Inflammatory macrophage treated with lipopolysaccharide for 4 hours (primary cell): Measurements from ENCODE around the gene CLDN4.
"Not testable (repeated sequence)": the region's sequence is repeated elsewhere in the genome, so short reads cannot be mapped to it uniquely, and the experiment has no call there.

ENCODE experiments used
- DNase-seq: peaks from one replicate; pipeline ENCODE4 v3.0.0-alpha.2; 2020

Gene CLDN4

GRCh38 chr7:73823873-73824592 lies 6.8 kb upstream of the CLDN4 start:
- no peak for DNase-seq

GRCh38 chr7:73824986-73825385 lies 5.8 kb upstream of the CLDN4 start:
- no peak for DNase-seq

- DNase-seq = no peak
These were observed 3.2 kb upstream of the CLDN4 start for GRCh38 chr7:73827567-73828106.

- peak; percentile 56 for DNase-seq
These were observed 2.5 kb upstream of the CLDN4 start for GRCh38 chr7:73828107-73828803.

- no peak for DNase-seq
These were observed 1.8 kb upstream of the CLDN4 start for GRCh38 chr7:73828972-73829371.

- no peak for DNase-seq
These were observed 1.3 kb upstream of the CLDN4 start for GRCh38 chr7:73829505-73829904.

- no peak for DNase-seq
These were observed 695 bp upstream of the CLDN4 start for GRCh38 chr7:73829921-73830680.

DNA sequence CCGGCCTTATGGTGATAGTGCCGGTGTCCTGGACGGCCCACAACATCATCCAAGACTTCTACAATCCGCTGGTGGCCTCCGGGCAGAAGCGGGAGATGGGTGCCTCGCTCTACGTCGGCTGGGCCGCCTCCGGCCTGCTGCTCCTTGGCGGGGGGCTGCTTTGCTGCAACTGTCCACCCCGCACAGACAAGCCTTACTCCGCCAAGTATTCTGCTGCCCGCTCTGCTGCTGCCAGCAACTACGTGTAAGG lies 713 bp downstream of the CLDN4 start:
- no peak for DNase-seq

DNA sequence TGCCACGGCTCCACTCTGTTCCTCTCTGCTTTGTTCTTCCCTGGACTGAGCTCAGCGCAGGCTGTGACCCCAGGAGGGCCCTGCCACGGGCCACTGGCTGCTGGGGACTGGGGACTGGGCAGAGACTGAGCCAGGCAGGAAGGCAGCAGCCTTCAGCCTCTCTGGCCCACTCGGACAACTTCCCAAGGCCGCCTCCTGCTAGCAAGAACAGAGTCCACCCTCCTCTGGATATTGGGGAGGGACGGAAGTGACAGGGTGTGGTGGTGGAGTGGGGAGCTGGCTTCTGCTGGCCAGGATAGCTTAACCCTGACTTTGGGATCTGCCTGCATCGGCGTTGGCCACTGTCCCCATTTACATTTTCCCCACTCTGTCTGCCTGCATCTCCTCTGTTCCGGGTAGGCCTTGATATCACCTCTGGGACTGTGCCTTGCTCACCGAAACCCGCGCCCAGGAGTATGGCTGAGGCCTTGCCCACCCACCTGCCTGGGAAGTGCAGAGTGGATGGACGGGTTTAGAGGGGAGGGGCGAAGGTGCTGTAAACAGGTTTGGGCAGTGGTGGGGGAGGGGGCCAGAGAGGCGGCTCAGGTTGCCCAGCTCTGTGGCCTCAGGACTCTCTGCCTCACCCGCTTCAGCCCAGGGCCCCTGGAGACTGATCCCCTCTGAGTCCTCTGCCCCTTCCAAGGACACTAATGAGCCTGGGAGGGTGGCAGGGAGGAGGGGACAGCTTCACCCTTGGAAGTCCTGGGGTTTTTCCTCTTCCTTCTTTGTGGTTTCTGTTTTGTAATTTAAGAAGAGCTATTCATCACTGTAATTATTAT lies 1.2 kb downstream of the CLDN4 start:
- DNase-seq = peak; percentile 51

GRCh38 chr7:73832806-73833205 lies 2.0 kb downstream of the CLDN4 start:
- DNase-seq = no peak

GRCh38 chr7:73833251-73833919 lies 2.6 kb downstream of the CLDN4 start:
- no peak for DNase-seq

GRCh38 chr7:73834626-73835191 lies 3.9 kb downstream of the CLDN4 start:
- no peak for DNase-seq

- not testable (repeated sequence) for DNase-seq
These were observed 6.4 kb downstream of the CLDN4 start for GRCh38 chr7:73837167-73837566.

- no peak for DNase-seq
These were observed 7.8 kb downstream of the CLDN4 start for GRCh38 chr7:73838642-73839041.

- no peak for DNase-seq
These were observed 8.5 kb downstream of the CLDN4 start for GRCh38 chr7:73839290-73839689.

GRCh38 chr7:73839743-73840714 lies 9.2 kb downstream of the CLDN4 start:
- DNase-seq = no peak

- DNase-seq = no peak
These were observed 10.1 kb downstream of the CLDN4 start for GRCh38 chr7:73840715-73841379.

DNA sequence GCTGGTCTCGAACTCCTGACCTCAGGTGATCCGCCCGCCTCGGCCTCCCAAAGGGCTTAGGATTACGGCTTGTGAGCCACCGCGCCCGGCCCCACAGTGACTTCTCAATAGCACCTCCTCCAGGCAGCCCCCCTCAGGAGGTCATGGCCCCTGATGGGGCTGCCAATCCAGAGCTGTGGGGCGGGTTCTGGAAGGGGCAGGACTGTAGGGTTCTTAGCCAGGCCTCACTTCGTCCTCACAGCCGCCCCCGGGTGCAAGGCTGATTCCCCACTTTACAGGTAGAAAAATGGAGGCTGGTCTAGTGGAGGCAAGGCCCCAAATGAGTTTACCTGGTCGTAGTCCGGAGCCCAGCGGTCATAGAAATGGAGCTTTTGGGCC lies 10.9 kb downstream of the CLDN4 start:
- DNase-seq = no peak

- DNase-seq = peak; percentile 93
These were observed 11.5 kb downstream of the CLDN4 start, which contains the start of gene METTL27 for GRCh38 chr7:73842067-73842976. TSS of gene METTL27 (minus strand) at chr7:73842516. CDS start at chr7:73842140, 376 bp downstream.
